Stimulated activated CD4-positive, alpha-beta T cell treated with anti-CD3 and anti-CD28 coated beads, Interleukin-4, amount 100 ng/mL, for 4 hours (primary cell): ENCODE measurements around the gene ZNF652.

ENCODE experiments used
- DNase-seq, 2 experiments: peaks; one replicate each; pipeline ENCODE4 v3.0.0-alpha.2; 2020

Gene ZNF652

GRCh38 chr17:49361902-49362722, at the start of gene ZNF652:
TSS of gene ZNF652 (minus strand) at chr17:49362250. CDS start at chr17:49317725, 44,525 bp downstream.
- peak; percentile 84 to 94 for DNase-seq

DNA sequence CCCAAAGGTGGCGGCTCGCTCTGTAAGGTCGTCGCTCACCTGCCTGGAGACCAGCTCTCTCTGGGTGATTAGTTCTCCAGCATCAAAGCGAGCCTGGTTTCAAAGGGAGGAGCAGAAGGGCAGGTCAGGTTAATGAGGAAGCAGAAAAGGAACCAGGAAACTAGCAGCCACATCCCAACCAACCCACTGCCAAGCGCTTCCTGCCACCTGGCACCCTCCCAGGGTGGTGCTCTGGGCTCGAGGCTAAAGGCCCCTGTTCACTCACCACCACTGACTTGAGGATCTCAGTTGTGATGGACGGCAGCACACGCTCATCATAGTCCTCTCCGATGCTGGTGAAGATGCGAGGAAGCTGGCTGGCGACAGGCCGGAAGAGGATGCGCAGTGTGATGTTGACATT, 47.0 kb upstream of the ZNF652 start:
- DNase-seq, result no peak

- DNase-seq, result peak; percentile 74 to 80
Observed at GRCh38 chr17:49407981-49408501, 46.0 kb upstream of the ZNF652 start.

DNA sequence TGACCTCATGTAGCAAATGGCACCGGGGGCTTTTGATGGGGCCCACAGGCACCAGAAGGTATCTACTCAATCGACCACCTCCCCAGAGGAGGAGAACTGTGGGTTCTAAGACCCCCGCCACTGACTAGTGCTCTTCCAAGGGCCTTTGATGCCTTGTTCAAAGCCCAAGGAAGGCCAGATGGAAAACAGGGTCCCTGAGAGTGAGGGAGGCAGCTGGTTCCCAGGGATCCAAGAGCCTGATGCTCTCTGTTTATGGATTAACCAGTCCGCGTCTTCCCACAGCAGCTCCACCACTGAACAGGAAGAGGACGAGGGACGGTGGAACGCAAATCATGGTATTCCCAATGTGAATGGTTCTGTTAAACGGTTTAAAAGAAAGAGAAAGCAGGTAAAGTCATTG, 45.0 kb upstream of the ZNF652 start:
- no peak for DNase-seq

GRCh38 chr17:49406421-49407061, 44.5 kb upstream of the ZNF652 start:
- no peak for DNase-seq

- no peak for DNase-seq
Observed at GRCh38 chr17:49404906-49405305, 42.9 kb upstream of the ZNF652 start.

DNA sequence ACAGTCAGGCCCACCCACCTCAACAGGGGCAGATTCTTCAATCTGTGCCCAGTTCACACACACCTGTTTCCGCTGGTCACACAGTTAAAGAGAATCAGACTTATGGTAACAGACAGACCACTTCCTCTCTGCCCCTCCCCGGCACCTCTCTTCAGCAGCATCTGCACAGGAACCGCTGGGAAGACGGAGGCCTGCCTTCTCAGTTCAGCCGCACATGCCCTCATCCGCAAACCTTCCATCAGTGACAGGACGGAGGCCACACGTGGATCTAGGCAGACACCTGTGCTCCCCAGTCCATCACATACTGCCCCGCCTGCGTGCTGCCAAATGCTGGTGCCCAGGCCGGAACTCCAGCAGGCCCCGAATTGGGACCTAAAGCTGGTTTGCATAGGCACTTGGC, 42.3 kb upstream of the ZNF652 start:
- DNase-seq, result no peak

DNA sequence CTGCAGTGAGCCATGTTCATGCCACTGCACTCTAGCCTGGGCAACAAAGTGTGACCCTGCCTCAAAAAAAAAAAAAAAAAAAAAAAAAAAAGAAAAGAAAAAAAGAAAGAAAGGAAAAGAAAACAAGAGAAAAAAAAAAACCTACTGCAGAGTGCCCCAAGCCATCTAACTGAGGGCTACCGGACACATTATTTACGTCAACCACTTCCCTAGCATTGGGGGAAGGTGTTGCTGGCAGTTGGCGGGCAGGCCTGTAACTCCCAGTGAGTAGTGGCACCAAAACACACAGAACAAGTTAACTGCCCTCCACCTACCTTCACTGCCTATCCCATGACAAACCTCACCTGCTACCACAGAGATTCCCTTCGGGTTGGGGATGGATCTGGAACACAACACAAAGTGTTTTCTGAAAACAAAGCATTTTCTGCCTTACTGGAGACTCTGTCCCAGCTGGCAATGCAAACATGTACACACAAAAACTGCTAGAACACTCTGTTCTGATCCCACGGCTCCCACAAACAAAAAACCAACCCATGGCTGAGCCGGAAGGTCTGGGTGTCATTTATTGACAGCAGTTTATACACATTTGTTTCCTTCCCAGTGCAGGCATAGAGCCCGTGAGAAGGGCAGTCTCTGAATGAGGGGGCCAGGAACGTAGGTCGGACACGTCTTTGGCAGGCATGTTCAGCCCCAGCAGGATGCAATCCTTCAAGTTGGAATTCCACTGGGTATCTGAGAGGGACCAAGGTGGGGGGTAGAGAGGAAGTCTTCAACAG, 41.7 kb upstream of the ZNF652 start:
- no peak for DNase-seq

DNA sequence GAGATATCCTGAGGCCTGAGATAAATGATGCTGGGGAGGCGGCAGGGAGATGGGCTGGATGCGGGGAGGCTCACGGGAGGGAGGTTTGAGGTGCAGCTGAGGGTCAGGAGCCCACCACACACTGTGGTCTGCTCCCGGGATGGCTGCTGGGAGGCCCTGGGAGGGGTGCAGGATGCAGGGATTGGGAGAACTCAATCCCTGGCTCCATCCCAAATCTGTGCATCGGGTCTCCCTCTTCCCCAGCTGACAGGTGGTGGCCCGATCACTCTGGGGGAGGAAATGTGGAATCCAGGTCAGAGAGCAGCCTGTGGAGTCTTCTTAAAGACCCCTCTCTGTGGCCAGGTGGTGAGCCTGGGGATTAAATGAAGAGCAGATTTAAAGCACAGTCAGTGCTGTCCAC, 40.7 kb upstream of the ZNF652 start:
- no peak for DNase-seq

DNA sequence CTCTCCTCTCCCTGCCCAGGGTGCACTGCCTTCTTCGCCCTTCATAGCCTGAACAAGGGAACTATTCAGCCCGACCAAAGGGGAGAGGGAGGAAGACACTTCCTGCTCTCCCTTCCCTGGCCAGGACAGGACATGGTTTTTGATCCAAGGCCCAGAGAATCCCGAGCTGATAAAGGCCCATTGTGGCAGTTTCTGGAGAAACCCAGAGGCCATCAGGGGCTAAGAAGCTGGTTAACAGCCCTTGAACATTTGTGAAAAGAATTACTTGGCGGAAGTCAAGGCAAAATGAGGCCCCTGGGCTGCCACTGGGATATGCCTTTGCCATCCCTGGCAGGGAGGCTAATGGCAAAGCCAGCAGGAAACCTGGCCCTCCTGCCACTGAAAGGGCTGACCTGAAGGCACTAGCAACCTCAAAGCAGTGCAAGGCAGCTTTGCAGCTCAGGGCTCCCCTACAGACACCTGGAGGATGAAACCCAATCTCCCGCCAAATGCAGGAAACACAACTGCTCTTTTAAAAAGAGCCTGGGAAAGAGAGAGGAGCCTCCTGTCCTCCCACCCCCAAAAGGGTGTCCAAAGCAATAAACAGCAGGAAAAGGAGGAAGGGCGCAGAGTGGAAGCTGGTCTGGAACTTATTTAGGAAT, 40.0 kb upstream of the ZNF652 start:
- no peak for DNase-seq

DNA sequence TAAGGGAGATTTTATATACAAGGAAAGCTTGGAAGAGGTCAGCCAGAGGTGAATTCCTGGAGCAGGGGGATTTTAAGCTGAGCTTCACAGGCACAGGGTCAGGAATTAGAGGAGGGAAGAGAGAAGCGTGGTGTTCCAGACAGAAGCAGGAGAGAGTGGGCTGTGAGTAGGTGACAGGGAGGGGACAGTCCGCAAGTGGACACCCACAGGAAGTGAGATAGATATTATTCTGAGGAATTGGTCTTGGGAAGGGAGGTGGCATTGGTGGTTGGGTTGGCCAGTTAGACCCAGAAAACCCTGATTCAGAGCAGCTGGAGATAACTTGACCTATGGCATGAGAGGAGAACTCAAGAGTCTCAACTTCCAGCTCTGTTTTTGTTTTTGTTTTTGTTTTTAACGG, 37.9 kb upstream of the ZNF652 start:
- no peak for DNase-seq

GRCh38 chr17:49397586-49397985, 35.5 kb upstream of the ZNF652 start:
- DNase-seq, result no peak

DNA sequence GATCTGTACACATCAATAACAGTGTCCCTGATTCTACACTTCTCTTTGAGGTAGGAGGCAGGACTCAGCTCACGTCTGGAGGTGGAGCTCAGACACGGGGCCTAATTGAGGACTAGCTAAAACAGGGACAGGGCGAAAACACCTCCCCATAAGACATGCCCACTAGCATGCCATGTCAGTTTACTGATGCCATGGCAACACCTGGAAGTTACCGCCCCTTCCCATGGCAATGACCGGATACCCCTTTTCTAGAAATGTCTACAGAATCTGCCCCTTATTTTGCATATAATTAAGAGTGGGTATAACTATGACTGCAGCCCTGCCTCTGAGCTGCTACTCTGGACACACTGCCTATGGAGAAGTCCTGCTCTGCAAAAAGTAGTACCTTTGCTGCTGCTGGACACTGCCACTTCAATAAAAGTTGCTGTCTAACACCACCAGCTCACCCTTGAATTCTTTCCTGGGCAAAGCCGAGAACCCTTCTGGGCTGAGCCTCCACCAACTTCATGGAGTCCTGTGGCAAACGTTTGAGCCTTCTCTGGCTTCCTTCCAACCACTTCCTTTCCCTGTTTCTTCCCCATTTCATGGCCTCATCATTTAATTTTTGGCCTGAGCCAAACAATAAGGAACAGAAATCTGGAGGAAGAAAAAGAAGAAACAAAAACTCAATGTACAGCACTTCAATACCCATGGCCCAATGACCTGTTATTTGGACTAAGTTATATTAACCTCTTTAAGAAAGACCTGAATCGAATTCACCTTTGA, 31.6 kb upstream of the ZNF652 start:
- no peak for DNase-seq

- no peak for DNase-seq
Observed at GRCh38 chr17:49390548-49391324, 28.7 kb upstream of the ZNF652 start.

DNA sequence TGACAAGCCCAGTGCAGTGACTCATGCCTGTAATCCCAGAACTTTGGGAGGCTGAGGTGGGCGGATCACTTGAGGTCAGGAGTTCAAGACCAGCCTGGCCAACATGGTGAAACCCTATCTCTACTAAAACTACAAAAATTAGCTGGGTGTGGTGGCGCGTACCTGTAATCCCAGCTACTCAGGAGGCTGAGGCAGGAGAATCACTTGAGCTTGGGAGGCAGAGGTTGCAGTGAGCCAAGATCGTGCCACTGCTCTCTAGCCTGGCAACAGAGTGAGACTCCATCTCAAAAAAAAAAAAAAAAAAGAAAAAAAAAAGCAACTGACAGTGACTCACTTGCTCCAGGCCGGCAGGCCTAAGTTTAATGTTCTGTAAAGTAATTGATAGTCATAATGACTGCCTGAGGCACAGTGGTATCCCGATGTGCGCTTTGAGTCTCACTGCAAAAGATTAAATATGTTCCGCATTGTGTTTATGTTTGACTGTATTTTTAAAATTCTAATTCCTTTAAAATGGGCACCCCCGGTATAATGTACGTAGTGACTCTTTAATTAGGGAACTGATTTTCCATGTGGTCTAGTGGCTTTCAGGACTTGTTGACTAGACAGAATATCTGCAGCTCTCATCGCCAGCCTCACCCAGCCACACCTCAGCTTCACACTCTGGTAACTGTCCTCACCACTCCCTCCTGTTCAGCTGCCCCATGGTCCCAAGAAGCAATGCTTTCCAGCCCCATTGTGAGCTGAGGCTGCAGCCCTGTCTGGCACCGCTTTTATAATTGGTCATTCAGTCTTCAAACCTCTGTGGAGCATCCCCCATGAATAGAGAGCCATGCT, 27.7 kb upstream of the ZNF652 start:
- DNase-seq, result peak in 1 of 2 experiments; percentile 36

DNA sequence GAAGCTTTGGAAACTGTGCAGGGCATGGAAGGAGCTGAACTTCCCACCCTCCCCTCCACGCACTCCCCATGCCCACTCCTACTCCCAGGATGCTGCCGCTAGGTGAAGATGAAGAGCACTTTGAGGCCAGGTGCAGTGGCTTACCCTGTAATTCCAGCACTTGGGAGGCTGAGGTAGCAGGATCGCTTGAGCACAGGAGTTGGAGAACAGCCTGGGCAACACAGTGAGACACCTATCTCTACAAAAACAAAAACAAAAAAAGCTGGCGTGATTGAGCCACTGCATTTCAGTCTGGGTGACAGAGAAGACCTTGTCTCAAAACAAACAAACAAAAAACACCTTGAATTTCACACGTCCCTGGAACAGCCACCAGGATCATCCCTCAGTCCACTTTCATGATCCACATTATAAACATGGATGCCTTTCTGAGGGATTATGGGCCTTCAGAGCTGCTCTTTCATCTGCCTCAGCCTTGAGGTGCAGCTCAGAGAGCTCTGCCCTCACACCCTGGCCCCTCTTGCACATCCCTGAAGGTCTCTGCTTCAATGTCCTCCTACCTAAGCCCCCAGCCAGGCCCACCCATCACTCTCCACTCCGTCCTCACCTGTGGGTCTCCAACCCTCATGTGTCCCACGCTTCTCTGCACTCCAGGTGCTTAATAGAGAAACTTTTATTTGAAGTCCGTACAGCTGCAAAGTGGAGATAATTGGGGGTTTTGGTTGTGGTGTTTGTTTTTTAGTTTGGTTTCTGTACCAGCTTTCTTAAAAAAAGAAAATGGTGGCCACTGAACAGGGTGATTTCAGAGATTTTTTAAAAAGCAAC, 26.9 kb upstream of the ZNF652 start:
- no peak for DNase-seq

- peak in 1 of 2 experiments; percentile 2 for DNase-seq
Observed at GRCh38 chr17:49388290-49388640, 26.2 kb upstream of the ZNF652 start.

- DNase-seq, result no peak
Observed at GRCh38 chr17:49387498-49388289, 25.6 kb upstream of the ZNF652 start.

GRCh38 chr17:49386373-49386772, 24.3 kb upstream of the ZNF652 start:
- no peak for DNase-seq
